RWPE1 (cell line): ENCODE data around the gene EOGT.

Experiments
- CTCF ChIA-PET: fragments of 350-600 bp; sonication (Branson Sonifier 250); formaldehyde crosslinking; extraction: SDS; loops from one replicate; lab custom pipeline; 2021; lab: Yijun Ruan, JAX
- POLR2A ChIA-PET: fragments of 400-600 bp; formaldehyde crosslinking; extraction: SDS; loops from one replicate; lab custom pipeline; 2020; ENCODE audit warnings: antibody characterized with exemption; ENCODE audit not compliant: low non-redundant PET; lab: Yijun Ruan, JAX
- DNase-seq: peaks from one replicate; pipeline ENCODE4 v3.0.0; 2012; ENCODE audit warnings: low spot score
- H3K27ac ChIP-seq: fragments of 450-650 bp; 2 replicates; pipeline ENCODE4 v1.5.1; 2017
- CTCF ChIP-seq: fragments of 450-650 bp; conservative IDR thresholded peaks from 2 replicates; pipeline ENCODE4 v1.5.1; 2017; ENCODE audit warnings: low read depth, mild to moderate bottlenecking

EOGT gene

DNA sequence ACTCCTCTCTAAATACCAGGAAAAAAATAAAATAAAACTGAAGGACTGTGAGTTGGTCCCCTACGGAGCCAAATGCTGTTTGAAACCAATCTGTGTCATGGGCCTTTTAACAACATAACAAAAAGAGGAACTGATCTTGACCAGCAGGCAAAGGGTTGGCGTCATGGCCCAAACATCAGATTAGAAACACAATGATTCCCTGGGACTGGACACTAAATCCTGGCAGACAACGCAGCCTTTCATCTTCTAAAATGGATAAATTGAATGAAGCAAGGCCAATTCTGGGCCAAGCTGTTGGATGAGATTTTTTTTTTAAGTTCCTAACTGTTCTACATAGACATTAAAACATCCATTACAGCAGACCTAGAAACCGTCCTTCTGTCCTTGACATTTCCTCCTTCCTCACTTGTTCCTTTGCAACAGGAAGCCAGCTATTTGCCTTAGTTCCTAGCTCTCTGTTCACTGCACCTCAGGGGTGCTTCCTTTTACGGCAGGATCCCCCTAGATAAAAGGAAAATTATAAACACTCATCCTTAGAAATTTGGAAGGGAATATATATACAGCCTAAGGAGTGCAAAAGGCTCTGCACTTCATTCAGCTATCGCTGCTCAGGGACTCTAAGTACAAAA lies 59.6 kb downstream of the EOGT start:
- ChIA-PET POLR2A (no interaction called here), CTCF (no interaction called here)
- H3K27ac ChIP-seq: no peak overlapping the region
- no peak for DNase-seq
- TF ChIP-seq CTCF: no peak

- ChIA-PET CTCF (no interaction called here), POLR2A (no interaction called here)
- no peak overlapping the region for H3K27ac ChIP-seq
- no peak for DNase-seq
- TF ChIP-seq CTCF: no peak
These were observed 68.3 kb downstream of the EOGT start for GRCh38 chr3:68945225-68945624.

- TF ChIP-seq CTCF: no peak
- POLR2A ChIA-PET: no interaction called here
- no peak for DNase-seq
- no peak overlapping the region for H3K27ac ChIP-seq
- CTCF ChIA-PET: no interaction called here
These were observed 69.6 kb downstream of the EOGT start for GRCh38 chr3:68943753-68944500.

DNA sequence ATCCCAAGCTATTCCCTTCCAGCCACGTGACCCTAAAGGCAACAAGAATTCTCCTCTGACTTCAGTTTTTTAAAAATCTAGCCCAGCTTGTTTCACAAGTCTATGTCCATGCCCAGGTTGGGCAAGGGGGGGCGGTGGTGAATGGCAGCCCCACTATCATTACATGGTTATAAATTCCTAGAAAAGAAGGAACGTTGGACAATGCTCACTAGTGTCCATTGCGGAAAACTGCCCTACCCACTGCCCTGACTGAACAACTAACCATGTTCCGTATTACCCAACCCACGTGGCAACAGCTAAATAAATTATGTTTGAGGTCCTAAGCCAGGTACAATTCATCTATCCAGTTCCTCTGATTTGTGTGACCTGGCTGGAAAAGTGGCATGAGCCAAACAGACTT lies 72.4 kb downstream of the EOGT start:
- TF ChIP-seq CTCF: no peak
- CTCF ChIA-PET: no interaction called here
- H3K27ac ChIP-seq: no peak overlapping the region
- POLR2A ChIA-PET: no interaction called here
- no peak for DNase-seq

DNA sequence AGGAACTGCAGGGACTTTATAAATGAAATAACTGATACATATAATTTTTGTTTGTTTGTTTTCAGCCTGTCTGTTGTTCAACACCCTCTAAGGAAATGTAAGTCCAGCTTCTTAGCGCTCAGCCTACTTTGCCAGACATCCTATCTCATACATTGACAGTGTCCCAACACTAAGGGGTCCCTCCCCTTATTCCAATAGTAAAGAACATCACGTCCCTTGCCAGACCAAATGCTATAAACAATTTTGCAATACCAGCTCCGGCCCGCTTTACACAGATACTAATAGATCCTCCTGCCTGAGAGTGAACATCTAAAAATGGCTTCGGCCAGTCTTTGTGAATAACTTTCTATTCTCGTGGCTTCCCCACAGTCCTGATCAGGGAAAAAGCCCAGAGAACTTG lies 76.6 kb downstream of the EOGT start:
- no peak for TF ChIP-seq CTCF
- POLR2A ChIA-PET: no interaction called here
- no peak overlapping the region for H3K27ac ChIP-seq
- CTCF ChIA-PET: no interaction called here
- no peak for DNase-seq

DNA sequence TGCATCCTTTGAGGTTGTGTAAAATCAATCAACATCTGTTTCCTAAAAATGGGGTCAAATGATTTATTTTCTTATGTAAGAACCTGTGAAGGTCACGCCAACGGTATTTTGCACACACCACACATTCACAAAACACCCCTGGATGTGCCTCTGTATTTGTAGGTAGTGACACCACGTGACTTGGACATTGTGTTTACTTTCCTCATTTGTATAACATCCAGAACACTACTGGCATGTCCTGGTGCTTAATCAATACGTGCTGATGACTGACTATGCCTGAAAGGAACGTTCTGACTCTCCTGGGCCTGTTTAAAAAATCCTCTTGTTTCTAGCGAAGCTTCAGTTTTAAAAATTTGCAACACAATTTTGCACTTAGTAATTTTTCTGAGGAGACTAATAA lies 77.7 kb downstream of the EOGT start:
- DNase-seq: no peak
- CTCF ChIA-PET: no interaction called here
- TF ChIP-seq CTCF: no peak
- POLR2A ChIA-PET: no interaction called here
- H3K27ac ChIP-seq: no peak overlapping the region
